HAP-1 (cell line): ENCODE measurements around the gene MAP4K2.

Source experiments
- DNase-seq, 2 experiments: peaks; one replicate each; pipeline ENCODE4 v3.0.0-alpha.2; 2016 to 2020; ENCODE audit warnings: low spot score in 2 of 2
- H3K27me3 ChIP-seq: fragments of 250-450 bp; sonication (Bioruptor Pico); 2 replicates; pipeline ENCODE4 v1.5.1; 2020; ENCODE audit warnings: low read depth, mild to moderate bottlenecking, moderate library complexity
- H3K36me3 ChIP-seq: fragments of 250-450 bp; sonication (Bioruptor Pico); replicated peaks from 2 replicates; pipeline ENCODE4 v1.5.1; 2020; ENCODE audit warnings: mild to moderate bottlenecking
- H3K4me1 ChIP-seq: fragments of 250-450 bp; sonication (Bioruptor Pico); 2 replicates; pipeline ENCODE4 v1.5.1; 2020; ENCODE audit warnings: mild to moderate bottlenecking
- H3K4me3 ChIP-seq: fragments of 250-450 bp; sonication (Bioruptor Pico); 2 replicates; pipeline ENCODE4 v1.5.1; 2020; ENCODE audit warnings: mild to moderate bottlenecking, moderate library complexity
- H3K9me3 ChIP-seq: fragments of 250-450 bp; sonication (Bioruptor Pico); 2 replicates; pipeline ENCODE4 v1.5.1; 2020; ENCODE audit warnings: mild to moderate bottlenecking, moderate library complexity
- in situ Hi-C: fragments of 300-500 bp; cut with MboI; formaldehyde crosslinking; loops from 3 replicates; pipeline ENCODE4 v1.14.3; 2020; ENCODE audit warnings: low sequenced_read_pairs, inconsistent platforms, mixed read lengths

MAP4K2 gene

GRCh38 chr11:64813826-64814225, 10.8 kb upstream of the MAP4K2 start:
- no peaks in the 10 kb centered on the region for H3K9me3 ChIP-seq
- peaks cover 5% of the 10 kb centered on the region; the same call in 1 of the 2 replicates for H3K4me1 ChIP-seq
- DNase-seq, result no peak
- in situ Hi-C loops, result no loop called here
- H3K27me3 ChIP-seq, result no peaks in the 10 kb centered on the region
- H3K36me3 ChIP-seq, result no peaks in the 10 kb centered on the region
- no peak overlapping the region for H3K4me3 ChIP-seq

GRCh38 chr11:64810891-64811272, 7.9 kb upstream of the MAP4K2 start:
- no peaks in the 10 kb centered on the region for H3K27me3 ChIP-seq
- peak overlapping the region; percentile 92 for H3K4me3 ChIP-seq
- in situ Hi-C loops, result no loop called here
- DNase-seq, result no peak
- peaks cover 5% of the 10 kb centered on the region; the same call in 1 of the 2 replicates for H3K4me1 ChIP-seq
- no peaks in the 10 kb centered on the region for H3K9me3 ChIP-seq
- H3K36me3 ChIP-seq, result peaks cover 11% of the 10 kb centered on the region

- Histone ChIP-seq H3K4me3 (peak within 1 kb of the TSS; percentile 92), H3K27me3 (no peaks in the 10 kb centered on the region), H3K36me3 (peaks cover 14% of the 10 kb centered on the region), H3K4me1 (peaks cover 5% of the 10 kb centered on the region; the same call in 1 of the 2 replicates), H3K9me3 (no peaks in the 10 kb centered on the region)
- peak; percentile 98 to 99 for DNase-seq
- in situ Hi-C loops, result no loop called here
Measured at GRCh38 chr11:64810271-64810890, 7.4 kb upstream of the MAP4K2 start, which contains the start of gene MEN1. TSS of gene MEN1 (minus strand) at chr11:64810551. CDS start at chr11:64810109, 442 bp downstream.

GRCh38 chr11:64809781-64810241, 6.8 kb upstream of the MAP4K2 start:
- in situ Hi-C loops, result no loop called here
- H3K4me1 ChIP-seq, result peaks cover 5% of the 10 kb centered on the region; the same call in 1 of the 2 replicates
- DNase-seq, result peak in 1 of 2 experiments; percentile 58
- H3K36me3 ChIP-seq, result peaks cover 20% of the 10 kb centered on the region
- no peaks in the 10 kb centered on the region for H3K9me3 ChIP-seq
- peak overlapping the region; percentile 92 for H3K4me3 ChIP-seq
- H3K27me3 ChIP-seq, result no peaks in the 10 kb centered on the region

GRCh38 chr11:64805481-64805880, 2.5 kb upstream of the MAP4K2 start:
- Histone ChIP-seq H3K4me3 (no peak overlapping the region), H3K9me3 (no peaks in the 10 kb centered on the region), H3K4me1 (peaks cover 14% of the 10 kb centered on the region), H3K36me3 (peaks cover 25% of the 10 kb centered on the region), H3K27me3 (no peaks in the 10 kb centered on the region)
- DNase-seq, result no peak
- in situ Hi-C loops, result no loop called here

GRCh38 chr11:64804346-64805210, 1.6 kb upstream of the MAP4K2 start:
- peaks cover 25% of the 10 kb centered on the region for H3K36me3 ChIP-seq
- H3K4me3 ChIP-seq, result no peak overlapping the region
- DNase-seq, result no peak
- no peaks in the 10 kb centered on the region for H3K27me3 ChIP-seq
- in situ Hi-C loops, result no loop called here
- H3K4me1 ChIP-seq, result peaks cover 13% of the 10 kb centered on the region
- no peaks in the 10 kb centered on the region for H3K9me3 ChIP-seq

- H3K27me3 ChIP-seq, result no peaks in the 10 kb centered on the region
- DNase-seq, result no peak
- in situ Hi-C loops, result no loop called here
- H3K4me1 ChIP-seq, result peaks cover 8% of the 10 kb centered on the region
- H3K36me3 ChIP-seq, result peaks cover 25% of the 10 kb centered on the region
- peak overlapping the region; percentile 34 for H3K4me3 ChIP-seq
- no peaks in the 10 kb centered on the region for H3K9me3 ChIP-seq
Measured at GRCh38 chr11:64803846-64804345, 882 bp upstream of the MAP4K2 start.

GRCh38 chr11:64802370-64803157, 450 bp downstream of the MAP4K2 start:
- Histone ChIP-seq H3K36me3 (peaks cover 22% of the 10 kb centered on the region), H3K4me3 (peak overlapping the region; percentile 34), H3K9me3 (no peaks in the 10 kb centered on the region), H3K4me1 (peaks cover 8% of the 10 kb centered on the region), H3K27me3 (no peaks in the 10 kb centered on the region)
- in situ Hi-C loops, result no loop called here
- DNase-seq, result no peak

- H3K9me3 ChIP-seq, result no peaks in the 10 kb centered on the region
- in situ Hi-C loops, result no loop called here
- no peak for DNase-seq
- H3K4me3 ChIP-seq, result peak overlapping the region; percentile 34
- H3K4me1 ChIP-seq, result peaks cover 8% of the 10 kb centered on the region
- H3K36me3 ChIP-seq, result peaks cover 22% of the 10 kb centered on the region
- H3K27me3 ChIP-seq, result no peaks in the 10 kb centered on the region
Measured at GRCh38 chr11:64801561-64802369, 1.2 kb downstream of the MAP4K2 start.

- no peak for DNase-seq
- H3K9me3 ChIP-seq, result no peaks in the 10 kb centered on the region
- peaks cover 8% of the 10 kb centered on the region for H3K4me1 ChIP-seq
- no peak overlapping the region for H3K4me3 ChIP-seq
- H3K27me3 ChIP-seq, result no peaks in the 10 kb centered on the region
- in situ Hi-C loops, result no loop called here
- peaks cover 16% of the 10 kb centered on the region for H3K36me3 ChIP-seq
Measured at GRCh38 chr11:64801158-64801464, 1.9 kb downstream of the MAP4K2 start.

GRCh38 chr11:64800303-64801157, 2.5 kb downstream of the MAP4K2 start:
- Histone ChIP-seq H3K4me3 (no peak overlapping the region), H3K9me3 (no peaks in the 10 kb centered on the region), H3K27me3 (no peaks in the 10 kb centered on the region), H3K4me1 (peaks cover 8% of the 10 kb centered on the region), H3K36me3 (peaks cover 13% of the 10 kb centered on the region)
- no peak for DNase-seq
- in situ Hi-C loops, result no loop called here

- Histone ChIP-seq H3K4me3 (no peak overlapping the region), H3K9me3 (no peaks in the 10 kb centered on the region), H3K4me1 (peaks cover 8% of the 10 kb centered on the region), H3K27me3 (no peaks in the 10 kb centered on the region), H3K36me3 (peaks cover 6% of the 10 kb centered on the region)
- no peak for DNase-seq
- in situ Hi-C loops, result no loop called here
Measured at GRCh38 chr11:64799623-64800302, 3.3 kb downstream of the MAP4K2 start.
